Measurements from ENCODE around the gene TREH.
"Not testable (repeated sequence)": the region's sequence is repeated elsewhere in the genome, so short reads cannot be mapped to it uniquely, and the experiment has no call there.

TREH gene

GRCh38 chr11:118688851-118689502 is 9.5 kb upstream of the TREH start:
- H3K27ac ChIP-seq, result peak overlapping the region; percentile 67
- no peak for TF ChIP-seq ZFX (IDR thresholded peaks at IDR 0.05)
- no peak for TF ChIP-seq CTCF (conservative IDR thresholded peaks at IDR 0.05)

GRCh38 chr11:118688339-118688738 is 8.9 kb upstream of the TREH start:
- not testable (repeated sequence) for H3K27ac ChIP-seq

GRCh38 chr11:118687906-118688305 is 8.5 kb upstream of the TREH start:
- no peak overlapping the region for H3K27ac ChIP-seq
- TF ChIP-seq CTCF (conservative IDR thresholded peaks at IDR 0.05) (no peak), ZFX (IDR thresholded peaks at IDR 0.05) (no peak)

- TF ChIP-seq CTCF (conservative IDR thresholded peaks at IDR 0.05) (no peak), ZFX (IDR thresholded peaks at IDR 0.05) (no peak)
- no peak overlapping the region for H3K27ac ChIP-seq
Observed at GRCh38 chr11:118684187-118684586, 4.7 kb upstream of the TREH start.

GRCh38 chr11:118682939-118683338 is 3.5 kb upstream of the TREH start:
- H3K27ac ChIP-seq, result not testable (repeated sequence)

GRCh38 chr11:118682372-118682771 is 2.9 kb upstream of the TREH start:
- no peak overlapping the region for H3K27ac ChIP-seq
- TF ChIP-seq ZFX (IDR thresholded peaks at IDR 0.05) (no peak), CTCF (conservative IDR thresholded peaks at IDR 0.05) (no peak)

- not testable (repeated sequence) for H3K27ac ChIP-seq
Observed at GRCh38 chr11:118678908-118679307, 542 bp downstream of the TREH start.

- H3K27ac ChIP-seq, result no peak overlapping the region
- TF ChIP-seq ZFX (IDR thresholded peaks at IDR 0.05), result no peak
Observed at GRCh38 chr11:118677977-118678376, 1.5 kb downstream of the TREH start.

GRCh38 chr11:118674082-118674435 is 5.4 kb downstream of the TREH start:
- no peak overlapping the region for H3K27ac ChIP-seq
- TF ChIP-seq CTCF (conservative IDR thresholded peaks at IDR 0.05) (no peak), ZFX (IDR thresholded peaks at IDR 0.05) (no peak)

Measured in C4-2B (cell line).